GM19035 (cell line): ENCODE data around the gene ADAR.
A peak's percentile ranks its signal among the peaks of the same experiment; 100 is the strongest.

Experiments
- ATAC-seq: cut with Tn5 transposase; IDR thresholded peaks from one replicate; pipeline ENCODE4 v1.9.1; 2021; ENCODE audit not compliant: unreplicated experiment

The ADAR gene

DNA sequence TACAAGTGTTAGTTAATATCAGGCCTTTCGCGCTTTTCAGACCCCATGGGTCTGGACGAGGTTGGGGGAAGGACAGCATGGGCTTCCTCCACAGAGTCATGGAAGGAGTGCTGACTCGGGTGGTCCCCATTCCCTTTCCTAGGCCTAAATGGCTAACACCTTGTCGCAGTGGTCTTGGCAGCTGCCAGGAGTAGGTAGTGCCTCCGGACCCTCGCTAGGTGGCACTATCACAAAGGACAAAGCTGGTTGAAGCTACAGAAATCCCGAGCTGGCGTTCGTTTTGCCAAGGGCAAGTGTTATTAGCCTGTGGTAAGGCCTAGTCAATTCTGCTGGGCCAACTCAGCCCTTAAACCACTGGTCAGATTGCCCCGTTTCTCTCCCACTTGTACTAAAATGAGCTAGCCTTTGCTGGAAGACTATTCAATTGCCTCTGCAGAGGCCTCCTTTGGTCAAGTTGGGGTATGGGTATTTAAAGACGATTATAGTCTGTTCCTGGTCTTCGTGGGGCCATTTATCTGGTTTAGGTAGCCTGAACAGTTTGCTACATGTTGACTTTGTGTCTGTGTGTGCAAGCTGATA is 48.4 kb downstream of the ADAR start:
- ATAC-seq: peak; percentile 42

DNA sequence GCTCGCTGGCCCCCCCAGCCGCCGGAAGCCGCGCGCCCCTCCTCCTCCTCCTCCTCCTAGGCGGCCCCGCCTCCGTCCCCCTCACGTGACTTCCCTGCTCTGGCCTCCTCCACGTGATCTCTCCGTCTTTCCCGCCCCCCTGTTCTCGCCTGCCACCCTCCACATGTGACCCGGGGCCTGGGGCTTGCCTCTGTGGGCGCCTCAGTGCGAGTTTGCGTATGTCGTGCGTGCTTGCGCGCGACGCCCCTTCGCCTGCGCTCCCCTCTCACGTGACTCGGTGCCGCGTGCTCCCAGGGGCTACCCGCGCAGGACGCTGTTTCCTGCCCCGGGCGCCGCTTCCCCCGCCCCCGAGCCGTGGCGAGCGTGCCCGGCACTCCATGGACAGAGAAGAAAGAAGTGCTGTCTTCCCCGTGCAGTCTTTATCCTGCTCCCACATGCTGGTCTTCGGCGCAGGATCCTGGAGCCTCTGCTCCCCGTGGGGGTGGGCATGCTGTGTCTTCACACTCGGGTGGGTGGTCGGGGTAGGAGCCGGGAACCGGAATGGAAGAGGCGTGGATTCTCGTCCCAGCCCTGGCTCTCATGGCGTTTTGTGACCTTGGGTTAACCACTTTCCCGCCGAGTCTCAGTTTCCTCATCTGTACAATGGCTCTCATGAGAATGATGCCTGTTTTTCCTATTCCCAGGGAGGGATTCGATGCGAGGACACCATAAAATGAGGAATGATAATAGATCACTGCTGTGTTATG is 49.1 kb downstream of the ADAR start:
- peak; percentile 87 for ATAC-seq

DNA sequence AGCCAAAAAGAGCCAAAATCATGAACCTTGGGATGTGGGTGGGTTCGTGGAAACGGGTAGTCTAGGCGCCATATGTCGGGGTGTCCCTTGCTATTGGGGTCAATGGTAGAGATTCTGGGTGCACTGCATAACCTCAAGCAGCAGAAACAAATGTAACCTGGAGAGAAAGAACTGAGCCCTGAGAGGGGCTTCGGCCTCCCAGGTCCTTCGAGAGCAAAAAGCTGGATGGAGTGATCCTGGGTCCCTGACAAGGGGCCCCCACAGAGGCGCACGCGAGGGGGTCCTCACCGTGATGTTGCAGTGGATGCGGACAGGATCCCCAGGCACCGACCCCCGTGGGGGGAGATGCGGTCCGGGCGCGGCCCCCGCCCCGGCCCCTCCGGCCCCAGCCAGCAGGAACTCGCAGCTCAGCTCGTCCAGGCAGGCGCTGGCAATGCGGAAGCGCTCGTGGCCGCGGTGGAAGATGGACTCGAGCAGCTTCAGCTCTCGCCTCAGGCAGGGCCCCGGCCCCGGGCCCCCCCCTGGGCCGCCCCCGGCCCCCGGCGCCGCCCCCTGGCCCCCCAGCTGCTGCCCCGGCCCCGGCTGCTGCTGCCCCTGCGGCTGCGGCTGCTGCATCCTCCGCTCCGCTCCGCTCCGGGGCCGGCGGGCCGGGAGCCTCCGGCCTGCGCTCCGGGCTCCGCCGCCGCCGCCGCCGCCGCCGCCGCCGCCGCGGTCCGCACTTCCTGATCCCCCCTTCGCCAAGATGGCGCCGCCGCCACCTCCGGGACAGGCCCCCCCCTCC is 49.9 kb downstream of the ADAR start, which contains the start of gene UBE2Q1:
TSS of gene UBE2Q1 (minus strand) at position 724 of the 781 bp plus-strand sequence. CDS start at position 615, 109 bp downstream.
- peak; percentile 17 for ATAC-seq

DNA sequence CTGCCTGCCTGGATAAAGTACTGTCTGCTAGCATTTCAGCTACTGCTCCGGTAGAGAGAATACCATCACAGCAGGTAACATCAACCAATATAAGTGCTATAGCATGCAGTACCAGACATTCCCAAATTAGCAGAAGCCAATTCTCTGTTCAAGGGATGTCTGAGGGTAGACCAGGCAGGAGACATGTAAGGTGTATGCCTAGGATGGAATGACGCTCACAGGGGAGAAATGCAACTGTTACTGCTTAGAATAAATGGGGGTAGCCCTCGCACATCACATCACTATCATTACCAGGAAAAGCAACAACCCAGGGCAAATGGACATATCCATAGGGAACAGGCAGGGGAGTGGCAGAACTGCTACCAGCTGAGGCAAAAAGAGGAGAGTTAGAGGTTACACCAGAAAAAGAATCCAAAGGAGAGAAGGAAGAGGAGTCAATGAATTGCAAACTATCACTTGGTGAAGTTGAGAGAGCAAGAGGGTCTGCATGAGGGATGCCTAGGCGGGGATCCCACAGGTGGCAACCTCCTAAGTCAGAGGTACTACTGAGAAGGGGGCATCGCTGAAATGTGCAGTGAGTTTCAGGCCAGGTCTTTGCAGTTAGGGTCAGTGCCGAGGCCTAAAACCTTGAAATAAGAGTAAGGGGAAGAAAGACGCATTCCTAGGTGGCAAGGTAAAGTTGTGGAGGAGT is 50.6 kb downstream of the ADAR start:
- no peak for ATAC-seq

DNA sequence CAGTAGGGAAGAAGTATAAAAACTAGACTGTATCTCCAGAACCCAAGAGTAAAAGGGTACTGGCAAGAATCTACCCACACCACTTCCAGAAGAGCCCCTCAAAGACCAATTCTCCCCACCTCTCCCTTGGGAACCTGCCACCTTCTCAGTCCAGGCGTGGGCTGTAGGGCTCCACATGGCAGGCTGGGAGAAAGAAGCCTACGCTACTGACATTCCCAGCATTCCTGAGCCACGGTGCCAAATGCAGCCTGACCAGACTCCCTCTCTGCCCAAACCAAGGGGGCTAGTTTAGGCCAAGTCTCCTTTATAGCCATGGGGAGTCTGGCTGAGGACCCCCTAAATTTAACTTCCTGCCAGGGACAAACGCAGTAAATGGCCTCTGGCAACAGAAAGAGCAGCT is 51.6 kb downstream of the ADAR start:
- no peak for ATAC-seq

DNA sequence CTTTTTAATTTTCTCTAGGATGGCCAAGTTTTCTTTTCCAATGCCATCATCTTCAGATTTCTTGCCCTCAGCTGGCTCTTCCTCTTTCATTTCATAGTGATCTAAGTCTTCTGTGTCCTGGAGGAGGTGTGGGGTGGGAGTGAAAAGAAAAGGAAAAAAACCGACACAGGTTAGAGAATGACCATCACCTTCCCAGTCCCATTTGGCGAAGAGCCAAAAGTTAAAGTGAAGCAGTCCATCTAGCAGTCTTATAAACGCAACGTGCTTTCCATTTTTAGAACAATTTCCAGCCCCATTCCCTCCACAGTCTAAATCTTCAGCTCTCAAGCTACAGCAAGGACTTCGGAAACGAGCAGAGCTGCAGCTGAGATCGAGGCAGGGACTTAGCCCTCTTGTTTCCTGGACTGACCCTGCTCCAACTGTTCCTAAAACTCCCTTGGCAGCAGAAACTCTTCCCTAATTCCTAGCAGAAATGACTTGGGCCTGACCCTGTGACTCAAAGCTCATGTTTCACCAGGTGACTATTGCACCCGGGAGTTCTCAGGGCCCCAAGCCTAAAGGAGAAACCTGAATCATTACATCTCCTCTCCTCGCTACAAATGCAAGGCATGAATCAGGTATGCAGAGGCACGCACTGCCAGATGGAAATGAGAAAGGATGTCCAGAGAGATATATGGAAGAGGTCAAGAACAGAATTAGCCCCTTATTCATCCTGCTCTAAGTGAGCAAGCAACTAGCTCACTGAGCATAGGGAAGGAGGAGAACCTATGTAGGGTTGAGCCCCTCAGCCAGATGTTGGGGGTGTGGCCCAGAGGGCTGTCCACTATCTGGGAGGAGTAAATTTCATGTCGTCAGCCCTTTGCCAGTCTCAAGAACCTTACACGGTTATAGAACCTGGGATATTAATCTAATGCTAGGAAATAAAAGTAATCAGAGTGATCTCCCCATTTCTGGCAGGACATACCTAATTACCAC is 54.6 kb downstream of the ADAR start:
- no peak for ATAC-seq

DNA sequence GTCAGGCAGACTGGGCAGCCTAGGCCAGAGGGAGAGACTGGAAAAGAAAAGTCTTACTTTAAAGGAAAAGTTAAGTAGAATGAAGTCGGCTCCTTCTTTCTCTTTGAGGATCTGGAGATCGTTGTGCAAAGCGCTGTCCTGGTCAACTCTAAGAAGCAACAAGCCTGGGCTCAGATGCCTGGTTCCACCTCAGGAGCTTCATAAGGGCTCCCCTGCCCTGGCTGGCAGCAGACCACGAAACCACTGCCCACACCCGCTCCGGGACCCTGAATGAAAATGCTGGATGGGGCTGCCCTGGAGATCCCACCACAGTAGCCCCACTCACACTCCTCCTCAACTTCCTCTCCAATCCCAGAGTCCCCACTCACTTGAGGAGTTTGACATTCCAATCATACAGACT is 56.0 kb downstream of the ADAR start:
- no peak for ATAC-seq

DNA sequence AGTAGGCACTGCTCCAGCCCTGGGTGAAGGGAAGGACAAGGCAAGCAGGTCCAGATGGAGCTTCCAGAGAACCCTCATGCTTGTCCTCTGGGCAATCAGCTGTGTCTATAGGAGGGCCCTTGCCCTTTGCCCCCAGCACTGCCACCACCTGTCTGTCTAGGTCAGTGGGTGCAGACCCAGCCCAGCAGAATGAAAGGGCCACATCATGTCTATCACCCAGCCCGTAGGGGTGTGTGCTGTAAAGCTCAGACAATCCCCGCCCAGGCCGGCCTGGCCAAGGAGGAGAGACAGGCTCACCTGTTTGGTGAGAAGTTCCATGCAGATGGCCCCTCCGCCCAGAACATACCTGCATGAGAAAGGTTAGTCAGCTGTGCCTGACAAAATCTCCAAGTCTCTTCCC is 56.5 kb downstream of the ADAR start:
- no peak for ATAC-seq

DNA sequence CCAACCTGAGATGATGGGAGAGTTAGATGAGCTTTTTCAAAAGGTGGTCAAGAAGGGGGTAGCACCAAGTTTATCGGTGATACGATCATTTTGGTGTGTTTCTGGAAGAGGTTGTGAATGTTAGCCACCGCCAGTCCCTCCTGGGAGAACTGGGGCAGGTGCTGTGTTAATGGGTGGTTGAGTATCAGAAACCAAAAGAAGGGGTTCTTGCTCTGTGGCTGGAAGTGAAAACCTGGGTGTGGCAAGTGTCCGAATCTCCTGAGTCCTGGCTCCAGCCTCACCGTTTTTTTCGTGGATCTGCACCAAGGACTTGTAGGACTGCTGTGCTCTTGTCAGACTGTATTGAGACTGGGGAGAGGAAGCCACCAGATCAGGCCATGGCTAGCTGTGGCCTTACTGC is 57.3 kb downstream of the ADAR start:
- ATAC-seq: no peak

DNA sequence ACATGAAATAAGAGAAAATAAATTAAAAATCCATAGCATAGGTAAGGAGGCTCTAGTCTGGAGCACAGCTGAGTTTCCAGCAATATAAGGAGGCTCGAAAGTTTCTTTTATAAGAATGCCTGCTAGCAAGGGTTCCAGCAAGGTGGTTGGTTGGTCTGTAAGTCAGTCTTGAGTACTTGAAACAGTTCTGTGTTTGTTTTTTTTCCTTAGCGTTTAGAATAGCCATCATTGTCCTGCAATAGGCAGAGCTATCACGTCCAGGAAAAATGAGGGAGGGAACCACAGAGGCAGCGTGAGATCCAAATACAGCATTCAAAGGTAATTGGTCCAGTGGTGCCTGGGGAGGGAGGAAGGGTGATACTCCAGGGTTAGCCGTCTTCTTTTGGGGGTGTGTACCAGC is 57.9 kb downstream of the ADAR start:
- ATAC-seq: no peak

DNA sequence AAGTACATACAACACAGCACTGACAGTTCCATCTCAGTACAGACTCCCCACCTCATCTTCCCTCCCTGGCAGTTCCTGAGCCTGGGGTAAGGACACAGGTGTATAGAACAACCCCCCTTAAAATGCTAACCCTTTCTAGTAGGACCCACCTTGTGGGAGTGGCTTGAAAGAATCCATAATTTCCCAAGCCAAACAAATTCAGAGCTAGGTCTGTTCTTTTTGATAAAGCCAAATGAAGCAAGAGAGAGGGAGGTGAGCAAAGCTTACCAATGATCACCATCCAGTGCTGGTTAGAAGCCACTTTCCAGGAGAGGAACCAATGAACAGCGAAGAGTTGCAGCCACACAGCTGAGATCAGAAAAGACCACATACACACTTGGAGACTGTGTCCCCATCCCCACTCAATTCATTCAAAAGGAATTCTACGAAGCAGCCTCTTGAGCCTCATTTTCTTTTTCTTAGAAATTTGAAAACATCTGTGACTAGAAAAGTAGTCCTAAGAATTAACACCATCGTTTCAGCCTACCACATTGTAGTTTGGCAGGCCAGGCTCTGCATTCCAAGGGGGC is 58.7 kb downstream of the ADAR start:
- ATAC-seq: no peak

DNA sequence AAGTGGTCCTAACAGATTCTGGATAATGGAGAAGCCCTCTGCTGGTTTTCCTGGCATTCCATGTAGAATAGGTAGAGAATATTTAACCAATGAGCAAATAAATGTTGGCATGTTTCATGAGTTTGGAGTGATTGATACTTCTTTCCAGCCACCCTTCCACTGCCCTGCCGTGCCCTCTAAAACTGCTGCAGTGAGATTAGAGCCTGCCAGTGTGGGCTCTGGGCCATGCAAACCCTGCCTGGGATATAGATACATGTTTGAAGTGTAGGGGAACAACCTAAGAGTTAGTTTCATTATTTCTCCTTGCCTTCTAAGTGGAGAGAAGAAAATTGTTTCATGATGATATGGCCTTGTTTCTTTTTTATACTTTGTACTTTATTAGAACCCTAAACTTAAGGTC is 60.0 kb downstream of the ADAR start:
- no peak for ATAC-seq

DNA sequence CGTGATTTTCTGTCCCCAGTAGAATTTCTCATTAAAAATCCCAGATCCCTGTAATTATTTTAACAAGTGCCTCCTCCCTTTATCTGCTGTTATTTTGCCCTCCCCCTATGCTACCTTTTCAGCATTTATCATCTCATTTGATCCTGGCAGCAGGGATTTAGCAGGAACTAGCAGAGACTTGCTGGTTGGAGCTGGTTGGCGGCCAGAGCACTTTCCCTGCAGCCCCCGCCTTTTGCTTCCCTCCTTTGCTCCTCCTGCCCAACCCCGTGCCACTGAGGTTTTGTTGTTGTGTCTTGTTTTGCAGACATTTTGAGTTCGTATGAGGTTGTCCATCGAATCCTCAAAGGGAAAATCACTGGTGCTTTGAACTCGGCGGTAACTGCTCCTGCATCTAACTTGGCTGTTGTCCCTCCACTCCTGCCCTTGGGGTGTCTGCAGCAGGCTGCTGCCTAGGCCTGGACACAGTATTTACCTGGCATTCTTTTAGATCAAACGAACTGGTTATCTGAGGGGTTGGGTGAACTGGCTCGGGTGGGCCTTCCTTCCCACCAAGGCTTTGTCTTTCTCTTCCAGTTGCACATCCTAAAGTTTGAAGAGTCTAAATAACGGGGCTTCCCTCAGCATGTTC is 60.8 kb downstream of the ADAR start:
- ATAC-seq: no peak

DNA sequence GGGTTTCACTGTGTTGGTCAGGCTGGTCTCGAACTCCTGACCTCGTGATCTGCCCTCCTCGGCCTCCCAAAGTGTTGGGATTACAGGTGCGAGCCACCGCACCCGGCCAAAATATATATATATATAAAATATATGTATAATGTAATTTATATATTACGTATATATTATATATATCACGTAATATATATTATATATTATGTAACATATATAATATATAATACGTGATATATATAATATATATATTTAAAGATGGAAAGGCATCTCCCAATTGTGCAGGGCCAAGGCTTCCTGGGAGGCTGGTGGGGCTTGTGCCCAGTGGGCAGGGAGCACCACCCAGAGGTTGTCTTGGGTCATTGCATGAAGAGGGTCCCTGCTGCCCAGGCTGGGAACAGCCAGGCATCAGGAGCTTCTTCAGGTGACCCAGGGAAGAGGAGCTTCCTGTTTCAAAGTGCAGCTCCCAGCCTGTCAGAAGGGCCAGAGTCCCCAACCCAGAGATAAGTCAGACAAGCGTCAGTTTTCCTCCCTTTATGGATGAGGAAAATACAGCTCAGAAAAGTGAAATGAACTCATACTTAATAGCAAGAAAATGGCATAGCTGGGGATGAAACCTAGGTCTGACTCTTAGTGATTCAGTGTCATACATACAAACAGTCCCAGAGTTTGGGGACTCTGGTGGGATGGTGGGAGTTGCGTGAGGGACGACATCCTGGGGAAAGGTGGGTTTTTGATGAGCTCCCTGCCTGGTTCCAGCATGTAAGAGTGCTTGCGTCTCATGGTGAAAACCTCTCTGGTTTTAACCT is 61.5 kb downstream of the ADAR start:
- no peak for ATAC-seq

DNA sequence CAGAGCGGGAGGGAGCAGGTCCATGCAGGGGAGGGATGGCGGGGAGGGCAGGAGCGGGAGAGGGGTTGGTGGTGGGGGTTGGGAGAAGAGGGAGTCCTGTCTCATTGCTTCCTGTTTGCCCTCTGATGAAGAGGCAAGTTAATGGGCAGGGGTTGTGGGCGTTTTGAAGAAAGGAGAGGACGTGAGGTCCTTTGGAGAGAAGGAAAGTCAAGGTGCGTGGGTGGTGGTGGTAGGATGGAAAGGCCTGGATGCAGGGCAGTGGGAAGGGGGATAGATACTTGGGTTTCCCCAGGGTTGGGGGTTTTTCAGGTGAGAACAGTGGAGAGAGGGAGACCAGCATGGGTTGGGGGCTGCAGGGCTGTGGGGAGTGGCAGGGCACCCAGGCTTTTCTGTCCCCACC is 66.8 kb downstream of the ADAR start:
- no peak for ATAC-seq

DNA sequence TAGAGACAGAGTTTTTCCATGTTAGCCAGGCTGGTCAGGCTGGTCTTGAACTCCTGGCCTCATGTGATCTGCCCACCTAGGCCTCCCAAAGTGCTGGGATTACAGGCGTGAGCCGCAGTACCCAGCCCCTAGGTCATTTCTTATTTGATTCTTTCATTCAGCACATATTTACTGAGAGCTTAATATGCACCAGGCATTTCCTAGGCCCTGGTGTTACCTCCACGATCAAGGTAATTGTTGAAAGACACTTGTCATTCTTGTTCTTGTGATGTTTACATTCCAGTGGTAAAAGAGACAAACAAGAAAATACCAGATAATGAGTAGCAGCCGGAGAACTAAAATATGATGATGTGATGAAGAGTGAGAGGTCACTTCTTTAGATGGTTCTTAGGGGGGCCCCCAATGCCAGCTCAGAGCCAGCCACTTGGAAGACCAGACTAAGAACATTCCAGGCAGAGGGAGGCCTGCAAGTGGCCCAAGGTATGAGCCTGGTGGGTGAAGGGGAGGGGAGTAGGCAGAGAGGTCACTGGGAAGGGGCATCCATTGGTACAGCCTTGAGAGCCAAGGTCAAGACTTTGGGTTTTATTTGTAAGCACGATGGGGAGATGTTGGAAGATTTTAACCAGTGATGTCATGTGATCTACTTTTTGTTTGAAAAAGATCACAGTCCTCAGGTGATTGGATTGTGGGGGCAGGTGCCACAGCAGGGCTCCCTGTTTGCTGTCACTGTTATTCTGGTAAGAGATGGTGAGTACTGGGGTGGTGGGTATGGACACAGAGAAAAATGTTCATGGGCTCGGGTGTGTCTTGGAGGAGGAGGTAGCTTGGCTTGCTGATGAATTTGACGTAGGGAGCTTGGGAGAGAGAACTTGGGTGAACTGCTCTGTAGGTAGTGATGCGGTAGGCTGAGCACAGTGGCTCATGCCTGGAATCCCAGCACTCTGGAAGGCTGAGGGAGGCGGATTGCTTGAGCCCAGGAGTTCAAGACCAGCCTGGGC is 68.2 kb downstream of the ADAR start:
- no peak for ATAC-seq

DNA sequence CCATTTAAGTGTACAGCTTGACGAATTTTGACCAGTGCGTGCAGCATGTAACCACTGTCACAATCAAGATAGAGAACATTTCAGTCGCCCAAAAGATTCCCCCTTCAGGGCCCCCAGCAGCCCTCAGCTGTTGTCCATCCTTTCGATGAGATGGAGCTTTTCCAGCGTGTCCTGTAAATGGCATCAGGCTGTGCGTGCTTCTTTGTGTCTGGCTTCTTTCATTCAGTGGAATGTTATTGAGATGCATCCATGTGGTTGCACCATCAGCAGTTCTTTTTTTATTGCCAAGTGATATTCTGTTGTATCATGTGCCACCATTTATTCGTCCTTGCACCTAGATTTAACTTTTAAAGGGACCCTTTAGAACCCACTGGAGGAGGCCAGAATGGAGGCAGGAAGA is 71.4 kb downstream of the ADAR start:
- ATAC-seq: no peak
